Posterior cingulate gyrus (tissue), 11 donors: ENCODE results near the gene DCAF17.
A peak's percentile ranks its signal among the peaks of the same experiment; 100 is the strongest.
"Not testable (repeated sequence)": the region's sequence is repeated elsewhere in the genome, so short reads cannot be mapped to it uniquely, and the experiment has no call there.

Experiments
- DNase-seq, 10 donors: peaks; one replicate each; pipeline versions ENCODE4 v3.0.0 to v3.0.0-alpha.2; 2020 to 2021; ENCODE audit warnings: mixed read lengths in 3 of 10
- intact Hi-C: fragments of 100-400 bp; cut with DNase I; formaldehyde crosslinking; loops from one replicate; pipeline ENCODE4 v1.15.1; 2023

DCAF17 gene

GRCh38 chr2:171509945-171510731 is 76.1 kb downstream of the DCAF17 start:
- DNase-seq: no peak
- intact Hi-C loops: no loop called here

DNA sequence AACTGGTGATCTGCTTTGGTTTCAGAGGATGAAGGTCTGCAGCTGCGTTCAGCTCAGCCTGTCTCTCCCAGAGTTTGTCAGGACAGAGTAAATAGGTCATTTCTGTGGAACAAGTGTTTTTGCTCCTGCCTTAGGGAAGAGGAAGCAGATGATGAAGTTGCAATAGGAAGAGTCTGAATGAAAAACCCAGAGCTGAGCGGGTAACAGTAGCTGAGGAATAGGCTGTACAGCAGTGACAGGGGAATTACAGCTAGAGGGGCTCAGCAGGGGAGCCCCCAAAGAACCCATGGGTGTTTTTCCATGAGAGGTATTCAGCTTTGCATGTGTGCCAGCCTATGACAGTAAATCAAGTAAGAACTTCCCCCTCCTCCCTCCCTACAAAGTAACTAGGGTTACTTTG is 78.0 kb downstream of the DCAF17 start:
- DNase-seq: no peak
- intact Hi-C loops: no loop called here

- intact Hi-C loops: no loop called here
- DNase-seq: no peak
These were observed 78.7 kb downstream of the DCAF17 start for GRCh38 chr2:171512683-171513195.

GRCh38 chr2:171513719-171514160 is 79.7 kb downstream of the DCAF17 start:
- no peak for DNase-seq
- intact Hi-C loops: no loop called here

GRCh38 chr2:171514908-171515582 is 81.0 kb downstream of the DCAF17 start:
- DNase-seq: no peak

DNA sequence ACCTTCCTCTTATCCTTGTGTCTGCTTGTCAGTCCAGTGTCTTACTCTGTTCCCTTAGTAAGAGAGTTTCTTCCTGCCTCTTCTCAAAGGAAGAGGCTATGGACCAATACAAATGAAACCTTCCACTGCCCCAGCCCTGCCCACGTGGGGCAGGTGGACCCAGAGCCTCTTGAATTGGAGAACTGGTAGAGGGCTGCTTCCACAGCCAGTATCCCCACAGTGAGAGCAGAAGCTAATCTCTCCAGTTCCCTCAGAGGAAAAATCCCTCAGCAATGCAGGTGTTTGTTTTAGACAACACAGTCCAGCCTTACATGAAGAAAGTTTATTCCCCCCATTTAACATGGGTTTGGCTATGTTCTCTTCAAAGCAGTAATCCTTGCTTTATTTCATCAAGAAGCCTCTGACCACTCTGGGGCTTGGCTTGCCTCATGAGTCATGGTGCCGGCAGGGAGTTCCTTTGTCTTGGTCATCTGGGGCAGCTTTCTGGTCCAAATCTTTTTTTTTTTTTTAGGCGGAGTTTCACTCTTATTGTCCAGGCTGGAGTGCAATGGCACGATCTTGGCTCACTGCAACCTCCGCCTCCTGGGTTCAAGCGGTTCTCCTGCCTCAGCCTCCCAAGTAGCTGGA is 81.8 kb downstream of the DCAF17 start:
- no peak for DNase-seq
- intact Hi-C loops: no loop called here

More at GRCh38 chr2:171514908-171515582, 81.0 kb downstream of the DCAF17 start:
- intact Hi-C loops: no loop called here

DNA sequence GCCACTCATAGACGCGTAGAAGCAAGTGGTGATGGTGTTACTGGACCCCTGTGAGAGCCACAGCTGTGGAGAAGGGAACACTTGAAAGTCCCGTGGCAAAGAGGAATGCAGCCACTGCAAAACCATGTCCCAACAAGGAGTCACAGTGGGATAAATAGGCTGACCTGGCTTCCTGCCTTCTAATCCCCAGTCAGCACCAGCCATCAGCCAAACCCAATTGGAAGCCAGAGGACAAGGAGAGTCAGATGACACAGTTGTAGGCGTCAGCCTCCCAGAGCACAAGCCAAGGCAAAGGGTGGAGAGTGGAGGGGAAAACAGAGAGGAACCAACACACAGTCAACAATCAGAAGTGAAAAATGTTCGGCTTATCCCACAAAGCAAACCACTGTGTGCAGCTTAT is 82.8 kb downstream of the DCAF17 start:
- DNase-seq: no peak
- intact Hi-C loops: no loop called here

- intact Hi-C loops: no loop called here
- DNase-seq: peak in 1 of 10 donors; percentile 10
These were observed 86.4 kb downstream of the DCAF17 start for GRCh38 chr2:171520471-171520870.

- intact Hi-C loops: no loop called here
- DNase-seq: no peak
These were observed 87.5 kb downstream of the DCAF17 start for GRCh38 chr2:171521361-171522051.

- intact Hi-C loops: no loop called here
- DNase-seq: peak; percentile 69 to 97 (median 80)
These were observed 88.2 kb downstream of the DCAF17 start, which contains the start of gene CYBRD1 for GRCh38 chr2:171522052-171522787. Gene CYBRD1 (plus strand): TSS chr2:171522474. CDS start chr2:171522546, 72 bp downstream.

GRCh38 chr2:171522788-171523087 is 88.7 kb downstream of the DCAF17 start:
- intact Hi-C loops: loop anchor here (1.0 kb wide), 1 partner anchor 88 kb away; the partner anchor contains the start of gene DCAF17
- DNase-seq: peak in 7 of 10 donors; percentile 11 to 80 (median 23)

GRCh38 chr2:171523088-171524017 is 89.3 kb downstream of the DCAF17 start:
- intact Hi-C loops: loop anchor here (1.0 kb wide), 1 partner anchor 89 kb away; the partner anchor contains the start of gene DCAF17
- peak; percentile 50 to 94 (median 68) for DNase-seq

DNA sequence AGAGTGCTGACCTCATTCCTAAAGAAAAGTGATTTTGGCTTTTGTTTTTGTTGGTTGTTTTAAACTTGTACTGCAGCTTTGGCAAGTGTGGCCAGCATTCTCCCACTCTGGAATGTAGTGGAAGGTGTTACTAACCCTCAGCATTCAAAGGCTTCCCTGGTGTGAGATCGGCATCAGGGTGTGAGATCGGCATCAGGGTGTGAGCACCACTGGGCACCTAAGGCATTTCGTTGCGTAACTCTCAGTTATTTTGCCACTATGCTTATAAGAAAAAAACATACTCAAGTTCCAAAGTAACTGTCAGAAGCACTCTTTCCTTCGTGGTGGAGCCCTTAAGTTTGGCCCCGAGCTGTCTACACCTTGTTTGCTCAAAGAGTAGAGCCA is 90.0 kb downstream of the DCAF17 start:
- intact Hi-C loops: no loop called here
- peak in 1 of 10 donors; percentile 13 for DNase-seq

- no peak for DNase-seq
- intact Hi-C loops: no loop called here
These were observed 95.9 kb downstream of the DCAF17 start for GRCh38 chr2:171529914-171530313.

GRCh38 chr2:171530378-171530777 is 96.4 kb downstream of the DCAF17 start:
- DNase-seq: no peak
- intact Hi-C loops: no loop called here

DNA sequence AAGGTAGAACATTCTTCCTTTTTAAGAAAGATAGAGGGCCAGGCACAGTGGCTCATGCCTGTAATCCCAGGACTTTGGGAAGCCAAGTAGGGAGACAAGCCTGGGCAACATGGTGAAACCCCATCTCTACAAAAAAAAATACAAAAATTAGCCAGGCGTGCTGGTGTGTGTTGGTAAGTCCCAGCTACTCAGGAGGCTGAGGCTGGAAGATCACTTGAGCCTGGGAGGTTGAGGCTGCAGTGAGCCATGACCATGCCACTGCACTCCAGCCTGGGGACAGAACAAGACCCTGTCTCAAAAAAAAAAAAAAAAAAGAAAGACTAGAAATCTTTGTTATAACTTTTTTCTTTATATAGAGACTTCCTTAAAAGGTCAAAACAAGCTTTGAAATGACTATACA is 96.8 kb downstream of the DCAF17 start:
- DNase-seq, intact Hi-C loops: not testable (repeated sequence)

- peak in 1 of 10 donors; percentile 9 for DNase-seq
- intact Hi-C loops: no loop called here
These were observed 97.3 kb downstream of the DCAF17 start for GRCh38 chr2:171531291-171531690.

GRCh38 chr2:171531836-171532450 is 97.9 kb downstream of the DCAF17 start:
- intact Hi-C loops: no loop called here

More at GRCh38 chr2:171531836-171532450, 97.9 kb downstream of the DCAF17 start:
- DNase-seq: no peak
